DND-41 (cell line): ENCODE data around the gene SYNCRIP.
A peak's percentile ranks its signal among the peaks of the same experiment; 100 is the strongest.

Experiments
- ATAC-seq: fragments of 200-7000 bp; cut with Tn5 transposase; 3 replicates; pipeline ENCODE4 v1.9.1; 2021; ENCODE audit warnings: low read depth; ENCODE audit not compliant: insufficient read depth
- DNase-seq: peaks from one replicate; pipeline ENCODE4 v3.0.0-alpha.2; 2020
- H2AFZ ChIP-seq: 2 replicates; pipeline ENCODE4 v1.6.0; 2012; ENCODE audit warnings: low read depth, low read length
- H3K27ac ChIP-seq: 2 replicates; pipeline ENCODE4 v1.5.1; 2012; ENCODE audit warnings: low read length, inconsistent platforms
- H3K27me3 ChIP-seq: fragments of 200-600 bp; sonication (generic); 2 replicates; pipeline ENCODE4 v1.6.0; 2012; ENCODE audit warnings: low read length, mild to moderate bottlenecking, inconsistent platforms; ENCODE audit not compliant: insufficient read depth, poor library complexity
- H3K36me3 ChIP-seq: 2 replicates; pipeline ENCODE4 v1.5.1; 2012; ENCODE audit warnings: low read length, inconsistent platforms; ENCODE audit not compliant: insufficient read depth
- H3K4me1 ChIP-seq: 2 replicates; pipeline ENCODE4 v1.5.1; 2012; ENCODE audit warnings: mild to moderate bottlenecking, low read length; ENCODE audit not compliant: insufficient read depth
- H3K4me2 ChIP-seq: 2 replicates; pipeline ENCODE4 v1.6.0; 2012; ENCODE audit warnings: mild to moderate bottlenecking, moderate library complexity, low read length, inconsistent platforms; ENCODE audit not compliant: insufficient read depth
- H3K4me3 ChIP-seq, 2 experiments: fragments of 200-600 bp in 1 of 2; shearing (Covaris generic) in 1 of 2; 2 replicates each; pipeline ENCODE4 v1.5.1; 2012 to 2016; ENCODE audit warnings: inconsistent platforms in 2 of 2, low read length in 2 of 2, mild to moderate bottlenecking in 2 of 2, low read depth in 1 of 2, moderate library complexity in 1 of 2
- H3K79me2 ChIP-seq: 2 replicates; pipeline ENCODE4 v1.6.0; 2012; ENCODE audit warnings: low read length, inconsistent platforms; ENCODE audit not compliant: insufficient read depth
- H3K9ac ChIP-seq: 2 replicates; pipeline ENCODE4 v1.6.0; 2012; ENCODE audit warnings: low read depth, mild to moderate bottlenecking, inconsistent platforms, low read length, moderate library complexity
- H3K9me3 ChIP-seq: 2 replicates; pipeline ENCODE4 v1.5.1; 2012; ENCODE audit warnings: low read length, moderate library complexity, mild to moderate bottlenecking, inconsistent platforms; ENCODE audit not compliant: insufficient read depth, severe bottlenecking
- H4K20me1 ChIP-seq: 2 replicates; pipeline ENCODE4 v1.6.0; 2012; ENCODE audit warnings: low read length; ENCODE audit not compliant: insufficient read depth
- EZH2 ChIP-seq: IDR thresholded peaks from 3 replicates; pipeline ENCODE4 v1.6.1; 2012; ENCODE audit warnings: borderline replicate concordance, low read depth, mild to moderate bottlenecking, moderate library complexity, low read length, inconsistent platforms; ENCODE audit not compliant: severe bottlenecking
- TF ChIP-seq, protein P1 (sequence below): IDR thresholded peaks from 2 replicates; pipeline ENCODE4 v1.5.1; 2012; ENCODE audit warnings: borderline replicate concordance, low read length, moderate library complexity, mild to moderate bottlenecking; ENCODE audit not compliant: poor library complexity, severe bottlenecking; ENCODE audit errors: extremely low read depth

Gene SYNCRIP

DNA sequence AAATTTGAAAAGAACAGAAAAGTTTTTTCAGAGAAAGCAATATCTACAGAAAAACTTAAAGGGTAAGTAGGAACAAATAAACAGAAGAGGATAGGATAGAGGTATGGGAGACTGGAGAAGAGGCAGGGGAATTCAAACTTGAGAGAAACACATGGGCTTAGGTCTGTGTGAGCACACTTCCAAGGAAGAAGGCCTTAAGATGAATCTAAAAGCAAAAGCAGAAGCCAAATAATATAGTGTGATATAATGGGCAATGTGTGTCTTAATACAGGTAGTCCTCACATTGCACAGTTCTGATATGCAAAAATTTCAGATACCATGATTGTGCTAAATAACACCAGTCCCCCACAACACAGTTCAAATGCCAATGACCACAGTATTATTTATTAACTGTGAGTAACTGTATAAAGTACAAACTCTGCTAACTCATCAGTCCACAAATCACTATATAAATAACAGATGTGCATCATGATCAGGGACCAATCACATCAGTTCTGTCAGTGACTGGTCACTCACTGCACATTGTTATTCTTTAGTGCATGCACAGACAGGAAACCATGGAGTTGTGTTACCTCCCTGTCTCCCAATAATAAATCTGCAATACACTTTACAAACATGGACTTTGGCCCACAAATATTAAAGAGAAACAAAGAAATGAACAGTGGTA lies 67.6 kb downstream of the SYNCRIP start:
- H3K4me3 ChIP-seq: no peak overlapping the region
- H3K27me3 ChIP-seq: no peaks in the 10 kb centered on the region
- no peak overlapping the region for H3K4me2 ChIP-seq
- peak; percentile 12; the same call in 1 of the 3 replicates for ATAC-seq
- H3K4me1 ChIP-seq: no peaks in the 10 kb centered on the region
- no peak overlapping the region for H3K27ac ChIP-seq
- no peak for DNase-seq
- H3K36me3 ChIP-seq: peaks cover 11% of the 10 kb centered on the region
- TF ChIP-seq, protein P1, sequence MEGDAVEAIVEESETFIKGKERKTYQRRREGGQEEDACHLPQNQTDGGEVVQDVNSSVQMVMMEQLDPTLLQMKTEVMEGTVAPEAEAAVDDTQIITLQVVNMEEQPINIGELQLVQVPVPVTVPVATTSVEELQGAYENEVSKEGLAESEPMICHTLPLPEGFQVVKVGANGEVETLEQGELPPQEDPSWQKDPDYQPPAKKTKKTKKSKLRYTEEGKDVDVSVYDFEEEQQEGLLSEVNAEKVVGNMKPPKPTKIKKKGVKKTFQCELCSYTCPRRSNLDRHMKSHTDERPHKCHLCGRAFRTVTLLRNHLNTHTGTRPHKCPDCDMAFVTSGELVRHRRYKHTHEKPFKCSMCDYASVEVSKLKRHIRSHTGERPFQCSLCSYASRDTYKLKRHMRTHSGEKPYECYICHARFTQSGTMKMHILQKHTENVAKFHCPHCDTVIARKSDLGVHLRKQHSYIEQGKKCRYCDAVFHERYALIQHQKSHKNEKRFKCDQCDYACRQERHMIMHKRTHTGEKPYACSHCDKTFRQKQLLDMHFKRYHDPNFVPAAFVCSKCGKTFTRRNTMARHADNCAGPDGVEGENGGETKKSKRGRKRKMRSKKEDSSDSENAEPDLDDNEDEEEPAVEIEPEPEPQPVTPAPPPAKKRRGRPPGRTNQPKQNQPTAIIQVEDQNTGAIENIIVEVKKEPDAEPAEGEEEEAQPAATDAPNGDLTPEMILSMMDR: no peak
- no peak for TF ChIP-seq EZH2
- H3K9me3 ChIP-seq: no peaks in the 10 kb centered on the region
- peaks cover 13% of the 10 kb centered on the region; the same call in 1 of the 2 replicates for H3K79me2 ChIP-seq
- no peaks in the 10 kb centered on the region; the same call in 1 of the 2 replicates for H4K20me1 ChIP-seq
- no peak overlapping the region for H2AFZ ChIP-seq
- H3K9ac ChIP-seq: no peak overlapping the region

- no peaks in the 10 kb centered on the region for H4K20me1 ChIP-seq
- H3K4me3 ChIP-seq: no peak overlapping the region
- ATAC-seq (no peak), DNase-seq (no peak)
- no peak overlapping the region for H3K9ac ChIP-seq
- no peaks in the 10 kb centered on the region for H3K4me1 ChIP-seq
- no peak overlapping the region for H3K4me2 ChIP-seq
- H3K79me2 ChIP-seq: 0 out of 2 replicates have a peak, but pooled peaks cover 3% of the 10 kb centered on the region
- no peak overlapping the region for H3K27ac ChIP-seq
- H3K9me3 ChIP-seq: no peaks in the 10 kb centered on the region
- peaks cover 19% of the 10 kb centered on the region for H3K36me3 ChIP-seq
- H3K27me3 ChIP-seq: no peaks in the 10 kb centered on the region
- TF ChIP-seq, protein P1: no peak
- no peak for TF ChIP-seq EZH2
- H2AFZ ChIP-seq: no peak overlapping the region
Observed at GRCh38 chr6:85569323-85569722, 73.4 kb downstream of the SYNCRIP start.

- H2AFZ ChIP-seq: no peak overlapping the region
- DNase-seq: no peak
- no peaks in the 10 kb centered on the region for H4K20me1 ChIP-seq
- TF ChIP-seq, protein P1: no peak
- TF ChIP-seq EZH2: no peak
- H3K9me3 ChIP-seq: no peaks in the 10 kb centered on the region
- no peaks in the 10 kb centered on the region for H3K4me1 ChIP-seq
- no peak overlapping the region for H3K4me3 ChIP-seq
- peaks cover 21% of the 10 kb centered on the region for H3K36me3 ChIP-seq
- ATAC-seq: no peak
- no peak overlapping the region for H3K9ac ChIP-seq
- no peak overlapping the region for H3K4me2 ChIP-seq
- H3K79me2 ChIP-seq: no peaks in the 10 kb centered on the region
- H3K27ac ChIP-seq: no peak overlapping the region
- no peaks in the 10 kb centered on the region for H3K27me3 ChIP-seq
Observed at GRCh38 chr6:85568411-85568810, 74.3 kb downstream of the SYNCRIP start.
